Left kidney (tissue), 2 donors: ENCODE data around the gene SLC44A3. TPM values are rescaled to one million over a fixed set of nuclear protein-coding genes. Genes with fewer than 3 reads are reported as not detected.
A peak's percentile ranks its signal among the peaks of the same experiment; 100 is the strongest.
"Not testable (repeated sequence)": the region's sequence is repeated elsewhere in the genome, so short reads cannot be mapped to it uniquely, and the experiment has no call there.

Experiments used
- DNase-seq: peaks from one replicate; pipeline ENCODE4 v3.0.0-alpha.2; 2013
- polyA plus RNA-seq: library from polyadenylated mRNA; unstranded; fragments of 120-200 nt; gene quantifications from one replicate; pipeline ENCODE4 v1.2.1, GENCODE V29; 2013; ENCODE audit not compliant: insufficient read length

The SLC44A3 gene
- polyA plus RNA-seq, 1 donor: 89.4 TPM

- DNase-seq: no peak
These were observed 12.9 kb downstream of the SLC44A3 start for GRCh38 chr1:94832931-94833585.

- DNase-seq: no peak
These were observed 16.7 kb downstream of the SLC44A3 start for GRCh38 chr1:94836891-94837290.

GRCh38 chr1:94840381-94840780, 20.2 kb downstream of the SLC44A3 start:
- DNase-seq: not testable (repeated sequence)

- no peak for DNase-seq
These were observed 20.7 kb downstream of the SLC44A3 start for GRCh38 chr1:94840808-94841207.

- no peak for DNase-seq
These were observed 23.3 kb downstream of the SLC44A3 start for GRCh38 chr1:94843430-94843829.

- no peak for DNase-seq
These were observed 23.7 kb downstream of the SLC44A3 start for GRCh38 chr1:94843846-94844245.

GRCh38 chr1:94846308-94846707, 26.2 kb downstream of the SLC44A3 start:
- no peak for DNase-seq

GRCh38 chr1:94851571-94851970, 31.4 kb downstream of the SLC44A3 start:
- no peak for DNase-seq

- DNase-seq: no peak
These were observed 32.6 kb downstream of the SLC44A3 start for GRCh38 chr1:94852788-94853187.

GRCh38 chr1:94854458-94855306, 34.5 kb downstream of the SLC44A3 start:
- DNase-seq: peak; percentile 87

- DNase-seq: no peak
These were observed 35.1 kb downstream of the SLC44A3 start for GRCh38 chr1:94855307-94855700.

- no peak for DNase-seq
These were observed 35.8 kb downstream of the SLC44A3 start for GRCh38 chr1:94856004-94856403.

- no peak for DNase-seq
These were observed 36.7 kb downstream of the SLC44A3 start for GRCh38 chr1:94856868-94857267.

GRCh38 chr1:94858276-94858675, 38.1 kb downstream of the SLC44A3 start:
- DNase-seq: no peak

GRCh38 chr1:94859174-94859573, 39.0 kb downstream of the SLC44A3 start:
- DNase-seq: no peak

GRCh38 chr1:94862718-94863117, 42.6 kb downstream of the SLC44A3 start:
- no peak for DNase-seq

GRCh38 chr1:94863297-94863911, 43.2 kb downstream of the SLC44A3 start:
- no peak for DNase-seq

- DNase-seq: no peak
These were observed 43.8 kb downstream of the SLC44A3 start for GRCh38 chr1:94863919-94864318.

GRCh38 chr1:94864821-94865220, 44.7 kb downstream of the SLC44A3 start:
- no peak for DNase-seq

- DNase-seq: no peak
These were observed 45.2 kb downstream of the SLC44A3 start for GRCh38 chr1:94865360-94865759.

- peak; percentile 71 for DNase-seq
These were observed 46.1 kb downstream of the SLC44A3 start for GRCh38 chr1:94866164-94866807.

GRCh38 chr1:94871031-94871430, 50.9 kb downstream of the SLC44A3 start:
- no peak for DNase-seq
